GM18873 (cell line): ENCODE data around the gene NUCKS1.
A peak's percentile ranks its signal among the peaks of the same experiment; 100 is the strongest.

Experiments used
- ATAC-seq: cut with Tn5 transposase; IDR thresholded peaks from one replicate; pipeline ENCODE4 v1.9.1; 2021; ENCODE audit warnings: mild to moderate bottlenecking, moderate library complexity, moderate number of reproducible peaks; ENCODE audit not compliant: unreplicated experiment, low FRiP score

The NUCKS1 gene

DNA sequence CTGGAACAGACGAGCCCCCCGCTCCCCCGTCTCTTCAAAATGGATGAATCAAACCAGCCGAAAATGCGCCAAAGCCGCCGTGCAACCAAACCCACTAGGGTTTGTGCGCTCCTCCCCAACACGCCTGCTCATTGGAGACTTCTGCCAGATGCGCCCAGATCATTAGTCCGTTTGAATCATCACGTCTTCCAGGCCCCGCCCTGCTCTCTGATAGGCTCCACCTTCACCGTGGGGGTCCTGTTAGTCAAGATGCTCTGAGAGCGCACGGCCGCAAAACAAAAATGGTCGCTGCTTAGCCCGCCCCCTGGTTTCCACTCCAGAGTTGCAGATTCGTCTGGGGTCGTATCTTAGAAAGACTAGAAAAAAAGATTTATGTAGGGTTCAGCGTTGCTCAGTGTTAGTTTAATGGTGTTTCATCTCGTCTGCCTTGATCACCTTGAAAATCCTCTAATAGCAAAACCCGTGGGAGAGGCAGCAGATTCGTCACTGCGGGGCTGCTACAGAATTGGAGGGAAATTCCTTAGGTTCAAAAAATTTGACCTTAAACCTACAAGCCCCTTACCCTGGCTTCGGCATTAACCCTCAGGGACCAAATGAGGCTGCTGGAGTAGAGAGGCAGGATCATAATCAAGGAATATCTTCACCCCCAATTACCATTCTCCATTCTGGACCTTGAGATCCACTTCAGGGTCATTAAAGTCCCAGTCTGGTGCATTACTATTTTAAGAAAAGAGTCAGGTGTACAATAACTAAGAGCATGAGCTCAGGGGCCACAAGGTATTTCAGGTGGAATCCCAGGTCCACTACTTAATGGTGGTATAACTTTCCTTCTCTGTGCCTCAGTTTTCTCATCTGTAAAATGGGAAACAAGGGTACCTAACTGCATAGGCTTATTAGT lies at the start of gene NUCKS1:
Gene NUCKS1 (minus strand): TSS at position 45 of the 898 bp plus-strand sequence. CDS start 209 bp downstream, outside the sequence.
- ATAC-seq, result peak; percentile 81

DNA sequence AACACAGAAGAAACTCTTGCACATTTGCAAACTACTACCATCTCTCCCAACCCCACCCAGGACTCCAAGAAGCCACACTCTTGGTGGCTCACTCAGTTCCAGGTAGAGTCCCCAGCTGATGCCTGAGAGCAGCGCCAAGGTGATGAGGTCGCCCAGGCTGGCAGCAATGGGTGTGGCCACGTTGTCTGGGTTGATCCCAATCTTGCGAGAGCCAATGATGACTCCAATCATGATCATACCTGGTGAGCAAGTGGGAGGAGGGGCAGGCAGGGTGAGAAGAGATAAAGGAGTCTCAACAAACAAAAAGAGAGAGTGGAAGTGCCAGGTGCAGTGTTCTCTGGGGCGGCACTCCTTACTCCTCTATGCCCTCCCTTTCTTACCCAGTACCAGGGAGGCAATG lies 48.6 kb upstream of the NUCKS1 start:
- ATAC-seq, result no peak

- ATAC-seq, result no peak
These were observed 47.2 kb upstream of the NUCKS1 start for GRCh38 chr1:205797168-205797567.

DNA sequence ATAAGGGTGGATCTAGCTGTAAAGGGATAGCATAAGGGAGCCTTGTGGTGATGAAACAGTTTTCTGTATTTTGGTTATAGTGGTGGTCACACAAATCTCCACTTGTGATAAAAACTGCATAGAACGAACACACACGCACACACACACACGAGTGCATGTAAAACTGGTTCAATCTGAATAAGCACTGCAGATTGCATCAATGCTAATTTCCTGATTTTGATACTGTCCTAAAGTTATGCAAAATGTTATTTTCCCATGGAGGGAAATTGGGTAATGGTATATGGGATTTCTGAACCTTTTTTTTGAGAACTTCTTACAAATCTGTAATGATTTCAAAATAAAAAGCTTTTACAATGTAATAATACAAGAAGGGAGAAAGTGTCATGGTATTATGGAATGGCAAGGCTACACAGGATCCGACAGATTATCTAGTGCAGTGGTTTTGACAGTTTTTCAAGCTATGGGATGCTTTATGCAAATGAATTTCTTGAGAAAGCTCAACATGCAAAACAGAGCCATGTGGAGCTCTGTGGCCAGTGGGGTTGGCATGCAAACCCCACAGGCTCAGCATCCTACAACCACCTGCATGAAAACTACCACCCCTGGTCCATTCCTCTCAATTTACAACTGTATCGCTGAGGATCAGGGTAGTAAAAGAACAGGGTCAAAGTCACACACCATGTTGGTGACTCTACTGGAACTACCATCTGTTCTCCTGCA lies 44.2 kb upstream of the NUCKS1 start:
- no peak for ATAC-seq

GRCh38 chr1:205792961-205793673 lies 43.1 kb upstream of the NUCKS1 start:
- no peak for ATAC-seq

GRCh38 chr1:205792481-205792881 lies 42.5 kb upstream of the NUCKS1 start:
- ATAC-seq, result no peak

DNA sequence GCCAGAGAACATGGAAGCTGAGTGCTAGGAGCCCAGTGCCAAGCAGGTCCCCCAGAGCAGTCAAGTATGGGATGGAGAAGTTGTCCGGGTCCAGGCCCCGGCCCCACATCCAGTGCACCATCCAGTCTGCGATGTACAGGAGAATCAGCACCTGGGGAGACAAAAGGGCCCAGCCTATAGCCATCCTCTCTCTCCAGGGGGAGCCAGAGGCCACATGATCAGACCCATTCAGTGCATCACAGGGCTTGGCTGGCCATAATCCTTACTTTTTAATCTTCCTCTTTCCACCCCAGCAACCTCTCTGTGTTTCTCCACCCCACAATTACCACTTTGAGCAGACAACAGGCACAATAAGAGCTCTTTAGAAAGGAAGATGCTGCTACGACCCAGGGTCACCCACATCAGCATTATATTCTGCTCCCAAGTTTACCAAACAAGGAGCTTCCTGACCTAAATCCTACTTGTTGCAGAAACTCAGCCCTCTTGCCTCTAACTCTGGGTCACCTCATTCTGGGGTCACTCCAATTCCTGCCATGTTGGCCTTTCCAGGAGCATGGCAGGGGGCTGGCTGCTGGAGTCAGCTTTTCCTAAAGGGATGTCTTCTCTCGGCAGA lies 41.7 kb upstream of the NUCKS1 start:
- ATAC-seq, result no peak

DNA sequence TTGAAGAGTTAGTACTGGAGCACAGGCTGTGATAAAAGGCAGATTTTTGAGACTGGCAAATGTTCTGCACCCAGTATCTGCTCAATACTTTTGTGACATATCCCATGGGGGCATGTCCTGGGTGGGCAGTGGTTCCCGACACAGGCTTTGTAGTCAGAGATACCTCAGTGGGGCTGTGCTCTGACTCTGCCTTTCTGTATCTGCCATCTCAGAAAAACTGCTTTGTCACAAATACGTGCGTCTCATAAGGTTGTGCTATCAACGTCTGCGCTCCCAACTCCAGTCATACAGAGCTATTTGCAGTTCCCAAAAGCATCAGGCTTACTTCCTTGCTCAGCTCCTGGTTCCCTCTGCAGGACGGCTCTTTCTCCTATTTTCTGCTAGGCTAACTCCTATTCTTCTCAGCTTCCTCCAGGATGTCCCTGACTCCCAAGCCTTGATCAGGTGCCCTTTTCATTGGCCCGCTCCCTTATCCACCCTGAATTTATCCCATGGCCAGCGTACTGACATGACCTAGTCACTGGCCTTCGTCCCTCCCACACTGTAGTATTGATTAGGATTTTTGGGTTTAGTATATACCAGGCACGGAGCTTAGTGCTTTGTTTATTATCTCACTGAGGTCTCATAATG lies 37.4 kb upstream of the NUCKS1 start:
- no peak for ATAC-seq

DNA sequence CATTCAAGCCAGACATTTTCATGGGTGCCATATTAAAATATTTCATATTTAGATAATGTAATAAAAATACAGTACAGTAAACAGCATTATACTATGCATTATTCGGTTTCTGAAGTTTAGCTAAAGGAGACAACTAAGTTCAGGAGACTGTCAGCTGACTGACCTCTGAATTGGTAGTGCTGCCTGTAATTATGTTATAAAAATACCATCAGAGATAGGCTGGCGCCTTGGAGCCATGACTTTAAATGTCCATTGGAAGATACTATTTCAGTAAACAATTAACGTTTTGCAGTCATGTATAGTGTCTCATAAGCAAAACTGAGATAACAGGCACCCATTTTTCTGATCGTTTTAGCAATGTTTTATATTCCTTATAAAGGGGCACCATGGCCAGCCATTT lies 36.6 kb upstream of the NUCKS1 start:
- no peak for ATAC-seq

DNA sequence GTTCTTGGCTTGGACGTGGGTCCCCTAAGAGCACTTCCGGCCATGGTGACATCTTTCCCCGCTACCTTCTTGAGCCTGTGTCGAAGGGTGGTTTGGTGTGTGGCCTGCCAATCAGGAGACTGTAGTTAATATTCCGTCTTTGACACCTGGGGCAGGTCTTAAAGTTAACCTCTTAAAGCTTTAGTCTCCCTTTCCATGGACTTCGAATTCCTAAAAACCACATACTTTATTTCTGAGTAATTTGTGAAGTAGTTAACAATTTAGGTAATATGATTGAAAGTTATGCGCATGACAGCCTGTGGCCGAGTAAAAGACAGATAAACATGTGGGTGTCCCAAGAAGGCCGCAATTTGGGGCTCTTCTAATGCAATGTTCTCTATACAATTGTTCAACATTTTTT lies 35.5 kb upstream of the NUCKS1 start:
- ATAC-seq, result no peak

DNA sequence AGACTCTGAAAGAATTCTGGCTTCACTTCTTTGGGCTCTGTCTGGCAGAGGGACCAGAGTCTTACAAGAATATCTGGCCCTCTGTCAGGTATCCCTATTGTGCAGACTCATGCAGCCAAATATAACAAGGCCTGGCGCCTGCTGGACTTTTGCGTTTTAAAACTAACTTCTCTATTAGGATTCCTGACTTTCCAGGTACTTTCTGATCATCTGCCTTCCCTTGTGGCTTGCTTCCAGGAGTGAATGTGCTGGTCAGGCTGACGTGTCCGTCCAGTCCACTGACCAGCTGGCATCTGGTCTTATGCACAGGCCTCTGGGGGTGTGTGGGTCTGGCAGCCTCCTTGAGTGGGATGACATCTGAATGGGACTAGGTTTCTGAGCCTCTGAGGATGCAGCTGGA lies 33.9 kb upstream of the NUCKS1 start:
- no peak for ATAC-seq

GRCh38 chr1:205783433-205783795 lies 33.4 kb upstream of the NUCKS1 start:
- ATAC-seq, result no peak

GRCh38 chr1:205782627-205783432 lies 32.8 kb upstream of the NUCKS1 start:
- no peak for ATAC-seq

GRCh38 chr1:205780335-205780734 lies 30.4 kb upstream of the NUCKS1 start:
- ATAC-seq, result no peak

- no peak for ATAC-seq
These were observed 28.0 kb upstream of the NUCKS1 start for GRCh38 chr1:205777994-205778393.

DNA sequence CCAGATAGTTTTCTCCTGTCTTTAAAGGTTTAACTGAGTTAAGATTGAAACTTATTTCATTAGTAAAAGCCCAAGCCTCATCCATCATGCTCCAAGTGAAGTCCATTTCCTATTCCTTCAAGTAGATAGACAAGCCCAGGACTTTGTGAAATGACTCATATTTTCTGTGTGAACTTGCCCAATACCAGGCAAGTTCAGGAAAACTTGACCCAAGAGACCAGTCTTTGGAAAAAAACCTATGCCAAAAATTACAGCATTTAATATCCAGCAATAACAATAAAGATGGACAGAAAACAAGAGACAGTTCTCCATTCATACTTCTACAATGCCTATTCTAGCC lies 25.7 kb upstream of the NUCKS1 start:
- ATAC-seq, result no peak

- peak; percentile 63 for ATAC-seq
These were observed 25.2 kb upstream of the NUCKS1 start, which contains the start of gene RAB29 for GRCh38 chr1:205775015-205775716. TSS of gene RAB29 (minus strand) at chr1:205775482. CDS start at chr1:205774956, 526 bp downstream.

DNA sequence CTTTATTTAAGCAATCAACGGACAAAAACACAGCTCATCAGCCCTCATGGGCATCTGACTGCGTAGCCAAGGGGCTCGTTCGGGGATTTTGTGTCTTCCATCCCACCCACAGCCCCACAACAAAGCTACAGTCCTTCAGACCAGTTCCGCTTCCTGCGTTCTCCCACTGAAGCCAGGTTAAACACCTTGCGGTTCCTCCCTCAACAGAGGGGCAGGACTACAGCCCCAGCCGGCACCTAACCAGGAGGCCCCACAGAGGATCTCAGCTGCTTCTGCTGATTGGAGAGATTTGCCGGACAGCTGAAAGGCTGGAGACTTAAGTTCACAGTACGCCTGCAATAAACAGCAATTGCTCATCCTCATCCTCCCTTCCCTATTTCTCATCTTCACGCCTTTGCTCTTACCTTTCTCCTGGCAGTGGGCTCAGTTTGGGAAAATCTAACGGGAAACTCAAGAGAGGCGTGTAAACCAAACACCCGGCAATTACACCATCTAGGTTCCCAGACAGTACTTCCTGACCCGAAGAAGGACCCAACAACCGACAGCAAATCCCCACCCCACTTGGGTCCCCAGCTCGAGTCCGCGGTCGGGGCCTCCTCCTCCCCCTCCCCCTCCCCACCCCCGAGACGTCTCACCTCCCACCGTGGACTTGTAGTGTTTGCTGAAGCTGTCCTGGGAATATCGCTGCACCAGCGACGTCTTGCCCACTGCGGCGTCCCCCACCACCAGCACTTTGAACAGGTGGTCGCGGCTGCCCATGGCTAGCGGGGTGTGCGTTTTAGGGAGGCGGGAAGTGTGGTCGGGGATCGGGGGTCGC lies 24.4 kb upstream of the NUCKS1 start:
- no peak for ATAC-seq
